HG03196 (cell line): ENCODE data around the gene ADH7.
"Not testable (repeated sequence)": the region's sequence is repeated elsewhere in the genome, so short reads cannot be mapped to it uniquely, and the experiment has no call there.

Experiments used
- ATAC-seq: cut with Tn5 transposase; IDR thresholded peaks from one replicate; pipeline ENCODE4 v1.9.1; 2021; ENCODE audit not compliant: unreplicated experiment

Gene ADH7

GRCh38 chr4:99382745-99383360 is 52.3 kb downstream of the ADH7 start:
- no peak for ATAC-seq

- no peak for ATAC-seq
Observed at GRCh38 chr4:99381588-99382175, 53.5 kb downstream of the ADH7 start.

- no peak for ATAC-seq
Observed at GRCh38 chr4:99379571-99379970, 55.6 kb downstream of the ADH7 start.

- no peak for ATAC-seq
Observed at GRCh38 chr4:99378876-99379275, 56.3 kb downstream of the ADH7 start.

GRCh38 chr4:99377341-99377740 is 57.8 kb downstream of the ADH7 start:
- ATAC-seq = not testable (repeated sequence)

GRCh38 chr4:99372464-99372863 is 62.7 kb downstream of the ADH7 start:
- not testable (repeated sequence) for ATAC-seq

GRCh38 chr4:99367817-99368216 is 67.3 kb downstream of the ADH7 start:
- not testable (repeated sequence) for ATAC-seq

GRCh38 chr4:99366491-99366890 is 68.7 kb downstream of the ADH7 start:
- ATAC-seq = no peak

GRCh38 chr4:99362768-99363167 is 72.4 kb downstream of the ADH7 start:
- no peak for ATAC-seq
